ENCODE data around the gene DSPP. TPM values are rescaled to one million over a fixed set of nuclear protein-coding genes. Genes with fewer than 3 reads are reported as not detected.

DSPP gene
- polyA plus RNA-seq, 1 of the 3 experiments (the other 2 are of a cell fraction), result not detected

DNA sequence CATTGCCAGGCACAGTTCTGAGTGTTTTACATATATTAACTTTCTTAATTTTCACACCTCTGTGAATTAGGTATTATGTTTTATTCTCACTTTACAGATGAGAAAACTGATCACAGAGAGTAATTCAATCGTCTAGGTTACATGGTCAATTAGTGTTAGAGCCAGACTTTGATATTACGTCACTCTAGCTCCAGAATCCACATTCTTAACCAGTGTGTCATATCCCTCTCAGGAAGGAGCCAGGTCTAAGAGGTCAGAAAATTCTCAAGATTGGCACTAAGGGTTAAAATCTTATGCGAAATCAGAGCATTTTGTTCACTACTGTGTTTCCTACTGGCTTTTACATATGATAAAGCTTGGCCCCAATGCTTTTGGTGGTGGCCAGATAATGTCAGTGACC, 49.2 kb downstream of the DSPP start:
- no peak for DNase-seq
- Histone ChIP-seq H3K9me2 (no peaks in the 10 kb centered on the region), H3K79me2 (ENCODE audit: insufficient read depth) (no peaks in the 10 kb centered on the region), H3K4me3 (ENCODE audit: low read depth in 2 of 2, low read length in 1 of 2) (no peak overlapping the region), H3F3A (replicated peaks; ENCODE audit: insufficient read depth) (peaks cover 14% of the 10 kb centered on the region), H3K36me3 (replicated peaks in 1 of 2; ENCODE audit: control insufficient read depth in 1 of 2, insufficient read depth in 2 of 2, low read length in 1 of 2) (no peaks in the 10 kb centered on the region), H4K20me1 (ENCODE audit: insufficient read depth) (no peaks in the 10 kb centered on the region), H3K9me3 (no peaks in the 10 kb centered on the region), H3K27me3 (ENCODE audit: insufficient read depth) (no peaks in the 10 kb centered on the region), H2AFZ (ENCODE audit: low read depth) (no peak overlapping the region), H3K4me1 (ENCODE audit: control insufficient read depth in 1 of 2, insufficient read depth in 2 of 2, low read depth in 1 of 2, low read length in 1 of 2) (no peaks in the 10 kb centered on the region), H3K4me2 (no peak overlapping the region), H3K9ac (no peak overlapping the region), H3K27ac (ENCODE audit: low read depth in 2 of 2, low read length in 1 of 2) (peak overlapping the region in 1 of 2 experiments; percentile 67; a peak in 2 of 4 replicates)
- WGBS (ENCODE audit: low lambda C conversion rate), result 22% methylated on average over 3 of the region's 3 CpGs
- CTCF ChIA-PET, result interaction anchor here (1.1 kb wide), 2 partner anchors 22 to 29 kb away, joined by 3 read pairs; no protein-coding TSS in a partner anchor
- POLR2A ChIA-PET, result no interaction called here
- 0 out of 2 replicates have a peak, but pooled peaks have one; percentile 17 for TF ChIP-seq TEAD4 (IDR thresholded peaks at IDR 0.05; ENCODE audit: borderline replicate concordance, insufficient read depth)
- TF ChIP-seq RXRA (IDR thresholded peaks at IDR 0.05; ENCODE audit: borderline replicate concordance, low read depth), result no peak
- TF ChIP-seq JUND (IDR thresholded peaks at IDR 0.05), result peak; percentile 45
- TF ChIP-seq EP300 (IDR thresholded peaks at IDR 0.05; ENCODE audit: borderline replicate concordance in 1 of 2, low read depth in 1 of 2, low read length in 1 of 2), result no peak
- TF ChIP-seq FOSL2 (IDR thresholded peaks at IDR 0.05; ENCODE audit: borderline replicate concordance, low read depth), result peak; percentile 36; the same call in 1 of the 2 replicates
- TF ChIP-seq CHD2 (IDR thresholded peaks at IDR 0.05; ENCODE audit: low read length, partially characterized antibody), result no peak
- TF ChIP-seq SMC3 (IDR thresholded peaks at IDR 0.05; ENCODE audit: low read depth, low read length), result no peak
- TF ChIP-seq ELF1 (IDR thresholded peaks at IDR 0.05), result no peak

DNA sequence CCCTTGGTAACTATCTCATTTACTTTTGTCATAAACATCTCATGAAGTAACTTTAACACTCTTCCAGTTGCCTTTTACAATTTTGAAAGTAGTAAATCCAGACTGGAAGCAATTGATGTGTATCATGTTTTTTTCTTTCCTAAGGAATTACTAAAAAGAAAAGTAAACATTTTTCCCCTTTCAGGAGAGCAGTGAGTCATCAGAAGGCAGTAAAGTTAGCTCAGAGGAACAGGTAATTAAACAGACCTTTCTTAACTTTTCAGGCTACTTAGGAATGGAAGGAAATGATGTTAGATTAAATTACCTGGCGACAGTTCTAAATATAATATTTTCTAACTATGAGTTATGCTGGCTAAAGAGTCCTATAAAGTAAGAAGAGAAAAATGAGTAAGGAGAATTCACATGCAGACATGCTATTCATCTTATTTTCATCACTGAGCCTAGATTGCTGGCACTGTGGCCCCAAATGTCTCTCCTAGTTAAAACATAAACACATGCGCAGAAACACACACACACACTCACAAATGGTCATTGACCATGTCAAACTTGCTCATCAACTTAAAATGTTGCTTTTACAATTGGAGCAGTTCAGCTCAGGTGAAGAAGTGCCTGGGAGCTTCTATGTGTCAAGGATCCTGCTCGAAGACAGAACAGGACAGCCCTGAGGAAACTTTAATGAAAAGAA, 51.1 kb downstream of the DSPP start:
- 0 out of 2 replicates have a peak, but pooled peaks have one; percentile 36 for TF ChIP-seq FOSL2 (IDR thresholded peaks at IDR 0.05; ENCODE audit: borderline replicate concordance, low read depth)
- TF ChIP-seq, protein P1, sequence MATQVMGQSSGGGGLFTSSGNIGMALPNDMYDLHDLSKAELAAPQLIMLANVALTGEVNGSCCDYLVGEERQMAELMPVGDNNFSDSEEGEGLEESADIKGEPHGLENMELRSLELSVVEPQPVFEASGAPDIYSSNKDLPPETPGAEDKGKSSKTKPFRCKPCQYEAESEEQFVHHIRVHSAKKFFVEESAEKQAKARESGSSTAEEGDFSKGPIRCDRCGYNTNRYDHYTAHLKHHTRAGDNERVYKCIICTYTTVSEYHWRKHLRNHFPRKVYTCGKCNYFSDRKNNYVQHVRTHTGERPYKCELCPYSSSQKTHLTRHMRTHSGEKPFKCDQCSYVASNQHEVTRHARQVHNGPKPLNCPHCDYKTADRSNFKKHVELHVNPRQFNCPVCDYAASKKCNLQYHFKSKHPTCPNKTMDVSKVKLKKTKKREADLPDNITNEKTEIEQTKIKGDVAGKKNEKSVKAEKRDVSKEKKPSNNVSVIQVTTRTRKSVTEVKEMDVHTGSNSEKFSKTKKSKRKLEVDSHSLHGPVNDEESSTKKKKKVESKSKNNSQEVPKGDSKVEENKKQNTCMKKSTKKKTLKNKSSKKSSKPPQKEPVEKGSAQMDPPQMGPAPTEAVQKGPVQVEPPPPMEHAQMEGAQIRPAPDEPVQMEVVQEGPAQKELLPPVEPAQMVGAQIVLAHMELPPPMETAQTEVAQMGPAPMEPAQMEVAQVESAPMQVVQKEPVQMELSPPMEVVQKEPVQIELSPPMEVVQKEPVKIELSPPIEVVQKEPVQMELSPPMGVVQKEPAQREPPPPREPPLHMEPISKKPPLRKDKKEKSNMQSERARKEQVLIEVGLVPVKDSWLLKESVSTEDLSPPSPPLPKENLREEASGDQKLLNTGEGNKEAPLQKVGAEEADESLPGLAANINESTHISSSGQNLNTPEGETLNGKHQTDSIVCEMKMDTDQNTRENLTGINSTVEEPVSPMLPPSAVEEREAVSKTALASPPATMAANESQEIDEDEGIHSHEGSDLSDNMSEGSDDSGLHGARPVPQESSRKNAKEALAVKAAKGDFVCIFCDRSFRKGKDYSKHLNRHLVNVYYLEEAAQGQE (IDR thresholded peaks at IDR 0.05; ENCODE audit: low read depth, low read length), result no peak
- H3K27me3 ChIP-seq (ENCODE audit: insufficient read depth), result no peaks in the 10 kb centered on the region
- H2AFZ ChIP-seq (ENCODE audit: low read depth), result no peak overlapping the region
- peak overlapping the region; percentile 54; the same call in 1 of the 2 replicates for H3K4me2 ChIP-seq
- H3K36me3 ChIP-seq (replicated peaks in 1 of 2; ENCODE audit: control insufficient read depth in 1 of 2, insufficient read depth in 2 of 2, low read length in 1 of 2), result no peaks in the 10 kb centered on the region
- no peaks in the 10 kb centered on the region for H3K9me3 ChIP-seq
- no peaks in the 10 kb centered on the region for H3K79me2 ChIP-seq (ENCODE audit: insufficient read depth)
- H4K20me1 ChIP-seq (ENCODE audit: insufficient read depth), result no peaks in the 10 kb centered on the region
- H3K4me3 ChIP-seq (ENCODE audit: low read depth in 2 of 2, low read length in 1 of 2), result no peak overlapping the region
- POLR2A ChIA-PET, result no interaction called here
- H3K9ac ChIP-seq, result no peak overlapping the region; the same call in 1 of the 2 replicates
- peak overlapping the region in 1 of 2 experiments; percentile 67; a peak in 2 of 4 replicates for H3K27ac ChIP-seq (ENCODE audit: low read depth in 2 of 2, low read length in 1 of 2)
- no peak for DNase-seq
- 42% methylated on average over 3 of the region's 3 CpGs for WGBS (ENCODE audit: low lambda C conversion rate)
- no peaks in the 10 kb centered on the region for H3K4me1 ChIP-seq (ENCODE audit: control insufficient read depth in 1 of 2, insufficient read depth in 2 of 2, low read depth in 1 of 2, low read length in 1 of 2)
- H3K9me2 ChIP-seq, result no peaks in the 10 kb centered on the region
- CTCF ChIA-PET, result interaction anchor here (1.4 kb wide), 1 partner anchor 9 kb away, joined by 4 read pairs; the partner anchor contains the start of gene DMP1
- H3F3A ChIP-seq (replicated peaks; ENCODE audit: insufficient read depth), result peaks cover 14% of the 10 kb centered on the region
